CD4-positive, alpha-beta T cell treated with Interleukin-15 for 4 hours (primary cell): ENCODE data around the gene OSBPL5.
"Not testable (repeated sequence)": the region's sequence is repeated elsewhere in the genome, so short reads cannot be mapped to it uniquely, and the experiment has no call there.

Experiments used
- DNase-seq: peaks from one replicate; pipeline ENCODE4 v3.0.0-alpha.2; 2020; ENCODE audit warnings: low spot score

OSBPL5 gene

GRCh38 chr11:3181725-3182461 lies 16.8 kb upstream of the OSBPL5 start:
- no peak for DNase-seq

GRCh38 chr11:3180869-3181268 lies 15.8 kb upstream of the OSBPL5 start:
- DNase-seq: no peak

GRCh38 chr11:3178349-3178748 lies 13.2 kb upstream of the OSBPL5 start:
- no peak for DNase-seq

- DNase-seq: no peak
These were observed 12.8 kb upstream of the OSBPL5 start for GRCh38 chr11:3177931-3178330.

- DNase-seq: no peak
These were observed 11.4 kb upstream of the OSBPL5 start for GRCh38 chr11:3176487-3176886.

GRCh38 chr11:3175194-3175593 lies 10.1 kb upstream of the OSBPL5 start:
- DNase-seq: no peak

GRCh38 chr11:3174387-3174786 lies 9.3 kb upstream of the OSBPL5 start:
- DNase-seq: no peak

- no peak for DNase-seq
These were observed 8.7 kb upstream of the OSBPL5 start for GRCh38 chr11:3173795-3174194.

- DNase-seq: no peak
These were observed 6.9 kb upstream of the OSBPL5 start for GRCh38 chr11:3171931-3172560.

- DNase-seq: no peak
These were observed 5.9 kb upstream of the OSBPL5 start for GRCh38 chr11:3170756-3171650.

- no peak for DNase-seq
These were observed 5.1 kb upstream of the OSBPL5 start for GRCh38 chr11:3170044-3170755.

- no peak for DNase-seq
These were observed 4.3 kb upstream of the OSBPL5 start for GRCh38 chr11:3169255-3170043.

GRCh38 chr11:3168742-3169254 lies 3.7 kb upstream of the OSBPL5 start:
- not testable (repeated sequence) for DNase-seq

- no peak for DNase-seq
These were observed 2.3 kb upstream of the OSBPL5 start for GRCh38 chr11:3167143-3168119.

- DNase-seq: no peak
These were observed 1.4 kb upstream of the OSBPL5 start for GRCh38 chr11:3166268-3167142.

GRCh38 chr11:3165916-3166267 lies 782 bp upstream of the OSBPL5 start:
- no peak for DNase-seq

GRCh38 chr11:3164552-3165151 lies 458 bp downstream of the OSBPL5 start:
- DNase-seq: no peak

GRCh38 chr11:3164138-3164551 lies 965 bp downstream of the OSBPL5 start:
- DNase-seq: no peak
